ENCODE results near the gene DLGAP4.

The DLGAP4 gene

GRCh38 chr20:36367907-36368799, 62.0 kb downstream of the DLGAP4 start:
- H4K91ac ChIP-seq (ENCODE audit: low read length) = no peak overlapping the region
- H3K9ac ChIP-seq (ENCODE audit: low read length) = no peak overlapping the region
- no peak overlapping the region for H3K18ac ChIP-seq (ENCODE audit: low read depth in 1 of 2, low read length in 2 of 2)
- H2BK15ac ChIP-seq (ENCODE audit: low read depth, poor library complexity, severe bottlenecking) = no peak overlapping the region
- no peak overlapping the region for H3K27ac ChIP-seq (ENCODE audit: low read length, poor library complexity, severe bottlenecking)
- no peak overlapping the region for H4K8ac ChIP-seq (ENCODE audit: low read length)
- H2BK120ac ChIP-seq (ENCODE audit: low read depth, low read length) = no peak overlapping the region
- H2AFZ ChIP-seq (ENCODE audit: low read depth, low read length) = no peak overlapping the region
- H3K4me2 ChIP-seq (ENCODE audit: low read length, poor library complexity, severe bottlenecking) = no peak overlapping the region
- H3K4ac ChIP-seq (ENCODE audit: low read depth in 1 of 2, low read length in 2 of 2) = no peak overlapping the region
- WGBS = 60% methylated on average over 10 of the region's 12 CpGs
- no peak overlapping the region for H3K4me3 ChIP-seq (ENCODE audit: insufficient read depth in 1 of 2, low read depth in 1 of 2, low read length in 2 of 2)
- H2AK5ac ChIP-seq (ENCODE audit: low read length, severe bottlenecking) = no peak overlapping the region
- no peaks in the 10 kb centered on the region for H3K36me3 ChIP-seq (ENCODE audit: control insufficient read depth in 1 of 2, insufficient read depth in 2 of 2, low read depth in 1 of 2, low read length in 2 of 2)
- no peaks in the 10 kb centered on the region for H3K79me1 ChIP-seq (replicated peaks; ENCODE audit: low read length, poor library complexity, severe bottlenecking)
- no peak overlapping the region for H2BK5ac ChIP-seq (ENCODE audit: low read depth, low read length, poor library complexity, severe bottlenecking)
- H3K9me3 ChIP-seq (ENCODE audit: control insufficient read depth, low read length) = no peaks in the 10 kb centered on the region
- H3K14ac ChIP-seq (ENCODE audit: low read length in 2 of 2) = no peak overlapping the region
- no peak overlapping the region for H2BK12ac ChIP-seq (ENCODE audit: low read length in 2 of 2)
- peaks cover 38 to 87% of the 10 kb centered on the region in 2 experiments for H3K27me3 ChIP-seq (ENCODE audit: control insufficient read depth in 1 of 2, insufficient read depth in 1 of 2, low read length in 2 of 2)
- no peaks in the 10 kb centered on the region for H3K4me1 ChIP-seq (ENCODE audit: control insufficient read depth, insufficient read depth, low read depth, low read length)
- DNase-seq = no peak
- no peak overlapping the region for H3K23ac ChIP-seq (ENCODE audit: low read length in 2 of 2)

DNA sequence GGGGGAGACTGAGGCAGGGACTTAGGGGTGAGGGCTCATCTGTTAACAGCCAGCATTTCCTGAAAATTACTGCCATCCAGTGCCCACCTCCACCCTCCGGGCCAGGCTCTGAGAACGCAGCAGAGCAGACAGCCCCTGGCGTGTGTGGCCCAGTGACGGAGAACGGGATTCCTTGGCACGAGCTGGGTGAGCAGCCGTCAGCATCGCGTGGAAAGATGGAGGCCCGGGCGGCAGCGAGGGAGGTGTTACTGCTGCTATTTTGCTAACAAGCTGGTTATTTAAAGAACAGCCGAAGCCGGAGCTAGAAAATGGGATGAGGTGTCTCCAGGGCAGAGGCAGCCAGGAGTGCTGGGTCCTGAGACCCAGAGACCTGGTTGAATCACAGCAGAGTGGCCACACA, 62.7 kb downstream of the DLGAP4 start:
- Histone ChIP-seq H3K27me3 (ENCODE audit: control insufficient read depth in 1 of 2, insufficient read depth in 1 of 2, low read length in 2 of 2) (peaks cover 34 to 85% of the 10 kb centered on the region in 2 experiments), H3K9me3 (ENCODE audit: control insufficient read depth, low read length) (no peaks in the 10 kb centered on the region), H3K4me1 (ENCODE audit: control insufficient read depth, insufficient read depth, low read depth, low read length) (no peaks in the 10 kb centered on the region), H2BK5ac (ENCODE audit: low read depth, low read length, poor library complexity, severe bottlenecking) (no peak overlapping the region), H3K18ac (ENCODE audit: low read depth in 1 of 2, low read length in 2 of 2) (no peak overlapping the region), H3K23ac (ENCODE audit: low read length in 2 of 2) (no peak overlapping the region), H3K36me3 (ENCODE audit: control insufficient read depth in 1 of 2, insufficient read depth in 2 of 2, low read depth in 1 of 2, low read length in 2 of 2) (no peaks in the 10 kb centered on the region), H3K79me1 (replicated peaks; ENCODE audit: low read length, poor library complexity, severe bottlenecking) (no peaks in the 10 kb centered on the region), H2BK15ac (ENCODE audit: low read depth, poor library complexity, severe bottlenecking) (no peak overlapping the region), H3K4me3 (ENCODE audit: insufficient read depth in 1 of 2, low read depth in 1 of 2, low read length in 2 of 2) (no peak overlapping the region), H3K27ac (ENCODE audit: low read length, poor library complexity, severe bottlenecking) (no peak overlapping the region), H2BK120ac (ENCODE audit: low read depth, low read length) (no peak overlapping the region), H2AFZ (ENCODE audit: low read depth, low read length) (no peak overlapping the region), H4K91ac (ENCODE audit: low read length) (no peak overlapping the region), H3K14ac (ENCODE audit: low read length in 2 of 2) (no peak overlapping the region), H3K4ac (ENCODE audit: low read depth in 1 of 2, low read length in 2 of 2) (no peak overlapping the region), H2AK5ac (ENCODE audit: low read length, severe bottlenecking) (no peak overlapping the region), H3K4me2 (ENCODE audit: low read length, poor library complexity, severe bottlenecking) (no peak overlapping the region), H2BK12ac (ENCODE audit: low read length in 2 of 2) (no peak overlapping the region), H3K9ac (ENCODE audit: low read length) (no peak overlapping the region), H4K8ac (ENCODE audit: low read length) (no peak overlapping the region)
- DNase-seq = no peak
- 82% methylated on average over 14 of the region's 14 CpGs for WGBS

DNA sequence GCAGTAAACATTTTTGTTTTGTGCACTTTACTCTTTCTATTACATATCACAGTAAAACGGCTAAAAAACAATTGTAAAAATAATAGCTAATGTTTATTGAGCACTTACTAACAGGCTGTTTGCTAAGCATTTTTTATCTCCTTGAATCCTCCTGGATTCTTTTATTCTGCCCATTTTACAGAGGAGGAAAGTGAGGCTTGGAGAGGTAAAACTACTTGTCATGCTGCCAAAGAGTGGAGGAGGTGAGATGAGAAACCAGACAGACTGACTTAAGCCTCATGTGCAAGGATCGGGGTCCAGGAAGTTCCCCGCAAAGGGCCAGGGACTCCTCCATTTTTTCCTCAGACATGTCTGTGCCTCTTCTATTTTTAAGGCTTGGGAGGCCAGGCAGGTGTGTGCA, 63.6 kb downstream of the DLGAP4 start:
- Histone ChIP-seq H3K27ac (ENCODE audit: low read length, poor library complexity, severe bottlenecking) (no peak overlapping the region), H3K9ac (ENCODE audit: low read length) (no peak overlapping the region), H2BK120ac (ENCODE audit: low read depth, low read length) (no peak overlapping the region), H2AFZ (ENCODE audit: low read depth, low read length) (no peak overlapping the region), H3K23ac (ENCODE audit: low read length in 2 of 2) (no peak overlapping the region), H3K14ac (ENCODE audit: low read length in 2 of 2) (no peak overlapping the region), H2BK12ac (ENCODE audit: low read length in 2 of 2) (no peak overlapping the region), H3K36me3 (ENCODE audit: control insufficient read depth in 1 of 2, insufficient read depth in 2 of 2, low read depth in 1 of 2, low read length in 2 of 2) (no peaks in the 10 kb centered on the region), H3K18ac (ENCODE audit: low read depth in 1 of 2, low read length in 2 of 2) (no peak overlapping the region), H3K9me3 (ENCODE audit: control insufficient read depth, low read length) (no peaks in the 10 kb centered on the region), H4K91ac (ENCODE audit: low read length) (no peak overlapping the region), H3K79me1 (replicated peaks; ENCODE audit: low read length, poor library complexity, severe bottlenecking) (no peaks in the 10 kb centered on the region), H3K4ac (ENCODE audit: low read depth in 1 of 2, low read length in 2 of 2) (no peak overlapping the region), H4K8ac (ENCODE audit: low read length) (no peak overlapping the region), H3K4me3 (ENCODE audit: insufficient read depth in 1 of 2, low read depth in 1 of 2, low read length in 2 of 2) (no peak overlapping the region), H3K27me3 (ENCODE audit: control insufficient read depth in 1 of 2, insufficient read depth in 1 of 2, low read length in 2 of 2) (peaks cover 39 to 85% of the 10 kb centered on the region in 2 experiments), H2BK15ac (ENCODE audit: low read depth, poor library complexity, severe bottlenecking) (no peak overlapping the region), H2AK5ac (ENCODE audit: low read length, severe bottlenecking) (no peak overlapping the region), H2BK5ac (ENCODE audit: low read depth, low read length, poor library complexity, severe bottlenecking) (no peak overlapping the region), H3K4me2 (ENCODE audit: low read length, poor library complexity, severe bottlenecking) (no peak overlapping the region), H3K4me1 (ENCODE audit: control insufficient read depth, insufficient read depth, low read depth, low read length) (no peaks in the 10 kb centered on the region)
- DNase-seq = no peak
- 94% methylated on average over 2 of the region's 3 CpGs for WGBS

GRCh38 chr20:36370991-36371790, 65.1 kb downstream of the DLGAP4 start:
- H3K79me1 ChIP-seq (replicated peaks; ENCODE audit: low read length, poor library complexity, severe bottlenecking) = no peaks in the 10 kb centered on the region
- no peak overlapping the region for H3K14ac ChIP-seq (ENCODE audit: low read length in 2 of 2)
- H3K4ac ChIP-seq (ENCODE audit: low read depth in 1 of 2, low read length in 2 of 2) = no peak overlapping the region
- H4K8ac ChIP-seq (ENCODE audit: low read length) = no peak overlapping the region
- no peak overlapping the region for H2BK12ac ChIP-seq (ENCODE audit: low read length in 2 of 2)
- H4K91ac ChIP-seq (ENCODE audit: low read length) = no peak overlapping the region
- H3K27me3 ChIP-seq (ENCODE audit: control insufficient read depth in 1 of 2, insufficient read depth in 1 of 2, low read length in 2 of 2) = peaks cover 48 to 84% of the 10 kb centered on the region in 2 experiments
- H2BK5ac ChIP-seq (ENCODE audit: low read depth, low read length, poor library complexity, severe bottlenecking) = no peak overlapping the region
- H2AK5ac ChIP-seq (ENCODE audit: low read length, severe bottlenecking) = no peak overlapping the region
- no peak overlapping the region for H3K23ac ChIP-seq (ENCODE audit: low read length in 2 of 2)
- H3K4me3 ChIP-seq (ENCODE audit: insufficient read depth in 1 of 2, low read depth in 1 of 2, low read length in 2 of 2) = no peak overlapping the region
- no peaks in the 10 kb centered on the region for H3K36me3 ChIP-seq (ENCODE audit: control insufficient read depth in 1 of 2, insufficient read depth in 2 of 2, low read depth in 1 of 2, low read length in 2 of 2)
- H3K27ac ChIP-seq (ENCODE audit: low read length, poor library complexity, severe bottlenecking) = no peak overlapping the region
- no peak overlapping the region for H3K4me2 ChIP-seq (ENCODE audit: low read length, poor library complexity, severe bottlenecking)
- no peak overlapping the region for H2AFZ ChIP-seq (ENCODE audit: low read depth, low read length)
- H3K4me1 ChIP-seq (ENCODE audit: control insufficient read depth, insufficient read depth, low read depth, low read length) = no peaks in the 10 kb centered on the region
- H3K9me3 ChIP-seq (ENCODE audit: control insufficient read depth, low read length) = no peaks in the 10 kb centered on the region
- no peak overlapping the region for H3K9ac ChIP-seq (ENCODE audit: low read length)
- DNase-seq = no peak
- no peak overlapping the region for H2BK15ac ChIP-seq (ENCODE audit: low read depth, poor library complexity, severe bottlenecking)
- 85% methylated on average over 14 of the region's 15 CpGs for WGBS
- H3K18ac ChIP-seq (ENCODE audit: low read depth in 1 of 2, low read length in 2 of 2) = no peak overlapping the region
- H2BK120ac ChIP-seq (ENCODE audit: low read depth, low read length) = no peak overlapping the region
